HepG2 (cell line): Measurements from ENCODE around the gene AUTS2. TPM values are rescaled to one million over a fixed set of nuclear protein-coding genes. Genes with fewer than 3 reads are reported as not detected.

Experiments
- ATAC-seq: fragments of 200-7000 bp; cut with Tn5 transposase; 3 replicates; pipeline ENCODE4 v1.9.1; 2020; ENCODE audit warnings: mild to moderate bottlenecking, moderate library complexity
- BruUV-seq: library from RNA; stranded (reverse); fragments of 400-500 nt; replicated peaks from 2 replicates; lab custom pipeline; 2021; lab: Mats Ljungman, UMichigan
- CTCF ChIA-PET: fragments of 300-600 bp; formaldehyde crosslinking; extraction: SDS; loops from one replicate; lab custom pipeline; 2021; ENCODE audit warnings: low total read pairs, inconsistent platforms, low intra/inter-chr PET ratio; lab: Yijun Ruan, JAX
- POLR2A ChIA-PET: fragments of 350-600 bp; sonication (Branson Sonifier 250); formaldehyde crosslinking; loops from one replicate; lab custom pipeline; 2020; ENCODE audit warnings: antibody characterized with exemption, inconsistent platforms; lab: Yijun Ruan, JAX
- DNase-seq: peaks from one replicate; pipeline ENCODE4 v3.0.0-alpha.2; 2015; ENCODE audit warnings: low spot score
- FAIRE-seq: peaks from 3 replicates; lab custom pipeline; 2011; peaks lifted over from hg19 to GRCh38; lab: Jason Lieb, UNC
- H2AFZ ChIP-seq: one replicate; pipeline ENCODE4 v1.6.1; 2011; ENCODE audit warnings: low read length, inconsistent platforms
- H3K27ac ChIP-seq: fragments of 300-600 bp; 3 replicates; pipeline ENCODE4 v1.8.0; 2011; ENCODE audit warnings: mixed run types, mild to moderate bottlenecking, mixed read lengths, low read length, inconsistent platforms; ENCODE audit not compliant: insufficient read depth; ENCODE audit errors: extremely low read length
- H3K27me3 ChIP-seq, 2 experiments: fragments of 200-600 bp in 1 of 2; 2 replicates in 1 of 2; 3 replicates in 1 of 2; pipeline versions ENCODE4 v1.6.0 to v1.8.0; 2011; ENCODE audit warnings: low read length in 2 of 2, mild to moderate bottlenecking in 2 of 2, moderate library complexity in 2 of 2, inconsistent platforms in 1 of 2; ENCODE audit not compliant: insufficient read depth in 2 of 2, control insufficient read depth in 1 of 2
- H3K36me3 ChIP-seq, 2 experiments: fragments of 200-600 bp in 1 of 2; replicated peaks in 1 of 2; 2 replicates in 1 of 2; 3 replicates in 1 of 2; pipeline versions ENCODE4 v1.5.1 to v1.8.0; 2011; ENCODE audit warnings: low read length in 2 of 2, inconsistent platforms in 1 of 2; ENCODE audit not compliant: insufficient read depth in 2 of 2, control insufficient read depth in 1 of 2
- H3K4me1 ChIP-seq: 2 replicates; pipeline ENCODE4 v1.5.1; 2012; ENCODE audit warnings: low read length, inconsistent platforms; ENCODE audit not compliant: insufficient read depth
- H3K4me2 ChIP-seq: 2 replicates; pipeline ENCODE4 v1.6.0; 2011; ENCODE audit warnings: low read depth, low read length, inconsistent platforms
- H3K4me3 ChIP-seq, 3 experiments: fragments of 200-600 bp in 1 of 3; sonication (generic), shearing (Covaris generic) in 1 of 3; replicated peaks in 1 of 3; 2 replicates each; pipeline ENCODE4 v1.5.1; 2011 to 2016; ENCODE audit warnings: low read length in 3 of 3, inconsistent platforms in 2 of 3, low read depth in 2 of 3, mild to moderate bottlenecking in 2 of 3, control low read depth in 1 of 3, mixed read lengths in 1 of 3; ENCODE audit not compliant: insufficient read depth in 1 of 3
- H3K79me2 ChIP-seq: one replicate; pipeline ENCODE4 v1.6.1; 2011; ENCODE audit warnings: low read length, inconsistent platforms; ENCODE audit not compliant: insufficient read depth
- H3K9ac ChIP-seq: 2 replicates; pipeline ENCODE4 v1.6.0; 2011; ENCODE audit warnings: mild to moderate bottlenecking, low read depth, low read length, inconsistent platforms; ENCODE audit not compliant: insufficient read depth
- H3K9me3 ChIP-seq: 2 replicates; pipeline ENCODE4 v1.5.1; 2012; ENCODE audit warnings: mild to moderate bottlenecking, low read length
- H4K20me1 ChIP-seq: 2 replicates; pipeline ENCODE4 v1.6.0; 2011; ENCODE audit warnings: inconsistent platforms, mild to moderate bottlenecking, low read length, moderate library complexity; ENCODE audit not compliant: insufficient read depth
- ARNTL ChIP-seq: sonication (generic); formaldehyde crosslinking; IDR thresholded peaks from 2 replicates; pipeline ENCODE4 v1.4.0; 2020; ENCODE audit warnings: mild to moderate bottlenecking, missing genetic modification reagents
- BHLHE40 ChIP-seq: IDR thresholded peaks from 2 replicates; pipeline ENCODE4 v1.6.1; 2011; ENCODE audit warnings: low read length, improper control_type of control experiment
- CSRNP1 ChIP-seq: sonication (generic); formaldehyde crosslinking; IDR thresholded peaks from 2 replicates; pipeline ENCODE4 v1.8.1; 2023; ENCODE audit warnings: mild to moderate bottlenecking, missing genetic modification reagents
- EEA1 ChIP-seq: sonication (generic); formaldehyde crosslinking; IDR thresholded peaks from 2 replicates; pipeline ENCODE4 v1.5.1; 2020; ENCODE audit warnings: mild to moderate bottlenecking, missing genetic modification reagents, borderline replicate concordance
- KDM3A ChIP-seq: IDR thresholded peaks from 2 replicates; pipeline ENCODE4 v1.6.1; 2018; ENCODE audit warnings: low read depth, missing compliant biosample characterization
- MEF2D ChIP-seq: sonication (generic); formaldehyde crosslinking; IDR thresholded peaks from 2 replicates; pipeline ENCODE4 v1.5.1; 2020; ENCODE audit warnings: mild to moderate bottlenecking, missing genetic modification reagents
- MTA3 ChIP-seq: sonication (generic); formaldehyde crosslinking; IDR thresholded peaks from 2 replicates; pipeline ENCODE4 v1.4.0; 2020; ENCODE audit warnings: missing genetic modification reagents
- REXO4 ChIP-seq: sonication (generic); formaldehyde crosslinking; IDR thresholded peaks from 2 replicates; pipeline ENCODE4 v1.8.0; 2022; ENCODE audit warnings: missing genetic modification reagents, mild to moderate bottlenecking, borderline replicate concordance
- SIN3B ChIP-seq: fragments of 150-350 bp; IDR thresholded peaks from 2 replicates; pipeline ENCODE4 v1.6.1; 2014; ENCODE audit warnings: low read length
- ZNF296 ChIP-seq: sonication (generic); formaldehyde crosslinking; conservative IDR thresholded peaks from 2 replicates; pipeline ENCODE4 v1.5.0; 2020; ENCODE audit warnings: mild to moderate bottlenecking, missing genetic modification reagents
- ZNF572 ChIP-seq: sonication (generic); formaldehyde crosslinking; IDR thresholded peaks from 2 replicates; pipeline ENCODE4 v1.5.1; 2020; ENCODE audit warnings: mild to moderate bottlenecking, missing genetic modification reagents
- WGBS: methylation state at CpG from one replicate; pipeline ENCODE4 v1.1.6; 2017; ENCODE audit warnings: low lambda C conversion rate; 5-methylcytosine and 5-hydroxymethylcytosine counted together
- in situ Hi-C: cut with HindIII; loops from 2 replicates; pipeline ENCODE4 v1.10.0; 2017; ENCODE audit warnings: low pct_unique_long_range_greater_than_20kb; ENCODE audit not compliant: extremely low pct_ligation_motif_present
- intact Hi-C: fragments of 100-400 bp; cut with micrococcal nuclease; formaldehyde crosslinking; loops from one replicate; pipeline ENCODE4 v1.10.0; 2022; ENCODE audit not compliant: unreplicated experiment
- polyA plus RNA-seq, 8 experiments: library from polyadenylated mRNA; depleted of rRNA in 3 of 8; stranded (reverse) in 7 of 8; unstranded in 1 of 8; fragments of >200 nt; fragmentation: Illumina TruSeq in 4 of 8; extraction: Trizol in 4 of 8; gene quantifications; 2 replicates each; pipeline versions ENCODE4 v1.2.1 to v1.2.3, GENCODE V29; 2011 to 2016; ENCODE audit warnings: low read depth in 4 of 8, missing spikeins in 1 of 8, mixed read lengths in 1 of 8; ENCODE audit not compliant: insufficient read depth in 1 of 8
- total RNA-seq, 5 experiments: library from RNA; depleted of rRNA; stranded (reverse); fragments of >200 nt; fragmentation: Illumina TruSeq; extraction: Trizol; gene quantifications; 2 replicates each; pipeline ENCODE4 v1.2.3, GENCODE V29; 2016; ENCODE audit warnings: low read depth in 1 of 5
- TF ChIP-seq, protein P1 (sequence below): sonication (generic); formaldehyde crosslinking; IDR thresholded peaks from 2 replicates; pipeline ENCODE4 v1.5.1; 2020; ENCODE audit warnings: missing genetic modification reagents, mild to moderate bottlenecking, borderline replicate concordance

The AUTS2 gene
- total and polyA plus RNA-seq, 2 of the 13 experiments (the other 11 are each of a cell fraction or from before 2014, with no cell fraction given) = 0.38 TPM; not detected in 1

GRCh38 chr7:70267381-70268120 is 669.3 kb downstream of the AUTS2 start:
- TF ChIP-seq ARNTL (CRISPR knock-in tag) (no peak), BHLHE40 (no peak), CSRNP1 (CRISPR knock-in tag) (no peak), REXO4 (no peak), SIN3B (no peak), ZNF572 (CRISPR knock-in tag) (no peak), ZNF296 (CRISPR knock-in tag) (no peak), KDM3A (CRISPR knock-in tag) (no peak), MEF2D (CRISPR knock-in tag) (no peak), EEA1 (CRISPR knock-in tag) (no peak), MTA3 (CRISPR knock-in tag) (no peak)
- TF ChIP-seq, protein P1, sequence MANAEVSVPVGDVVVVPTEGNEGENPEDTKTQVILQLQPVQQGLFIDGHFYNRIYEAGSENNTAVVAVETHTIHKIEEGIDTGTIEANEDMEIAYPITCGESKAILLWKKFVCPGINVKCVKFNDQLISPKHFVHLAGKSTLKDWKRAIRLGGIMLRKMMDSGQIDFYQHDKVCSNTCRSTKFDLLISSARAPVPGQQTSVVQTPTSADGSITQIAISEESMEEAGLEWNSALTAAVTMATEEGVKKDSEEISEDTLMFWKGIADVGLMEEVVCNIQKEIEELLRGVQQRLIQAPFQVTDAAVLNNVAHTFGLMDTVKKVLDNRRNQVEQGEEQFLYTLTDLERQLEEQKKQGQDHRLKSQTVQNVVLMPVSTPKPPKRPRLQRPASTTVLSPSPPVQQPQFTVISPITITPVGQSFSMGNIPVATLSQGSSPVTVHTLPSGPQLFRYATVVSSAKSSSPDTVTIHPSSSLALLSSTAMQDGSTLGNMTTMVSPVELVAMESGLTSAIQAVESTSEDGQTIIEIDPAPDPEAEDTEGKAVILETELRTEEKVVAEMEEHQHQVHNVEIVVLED (CRISPR knock-in tag) = no peak
- intact Hi-C loops = no loop called here
- ATAC-seq (no peak), DNase-seq (no peak), FAIRE-seq (no peak)
- H3K27ac ChIP-seq = no peak overlapping the region
- WGBS = 3% methylated on average over 5 of the region's 5 CpGs
- H3K4me2 ChIP-seq = no peak overlapping the region
- no peak overlapping the region for H3K4me3 ChIP-seq
- ChIA-PET CTCF (no interaction called here), POLR2A (no interaction called here)
- no peaks in the 10 kb centered on the region for H4K20me1 ChIP-seq
- no peak overlapping the region for H3K9ac ChIP-seq
- no peaks in the 10 kb centered on the region for H3K36me3 ChIP-seq
- H3K79me2 ChIP-seq = no peaks in the 10 kb centered on the region
- BruUV-seq = no TSS peak
- no peaks in the 10 kb centered on the region for H3K27me3 ChIP-seq
- no peaks in the 10 kb centered on the region for H3K9me3 ChIP-seq
- no peaks in the 10 kb centered on the region for H3K4me1 ChIP-seq
- H2AFZ ChIP-seq = no peak overlapping the region
- in situ Hi-C loops = no loop called here
